Psoas muscle (tissue), 8 donors: ENCODE data around the gene TICRR. TPM values are rescaled to one million over a fixed set of nuclear protein-coding genes. Genes with fewer than 3 reads are reported as not detected.

Source experiments
- ATAC-seq, 4 donors: fragments of 200-7000 bp; cut with Tn5 transposase; one replicate each; pipeline ENCODE4 v1.9.1; 2020; ENCODE audit warnings: moderate library complexity in 3 of 4, mild to moderate bottlenecking in 2 of 4
- DNase-seq, 2 donors: peaks; one replicate each; pipeline ENCODE4 v3.0.0-alpha.2; 2020
- H3K27ac ChIP-seq: fragments of 200-600 bp; one replicate; pipeline ENCODE4 v1.8.0; 2022
- H3K27me3 ChIP-seq, 3 donors: fragments of 200-600 bp in 1 of 3; one replicate each; pipeline versions ENCODE4 v1.6.1 to v1.8.0; 2013 to 2022; ENCODE audit warnings: low read length in 2 of 3, mild to moderate bottlenecking in 2 of 3, moderate library complexity in 1 of 3; ENCODE audit not compliant: insufficient read depth in 3 of 3
- H3K36me3 ChIP-seq, 2 donors: fragments of 200-600 bp in 1 of 2; one replicate each; pipeline versions ENCODE4 v1.6.1 to v1.8.0; 2013 to 2022; ENCODE audit warnings: low read depth in 1 of 2, mild to moderate bottlenecking in 1 of 2, moderate library complexity in 1 of 2; ENCODE audit not compliant: insufficient read depth in 1 of 2
- H3K4me1 ChIP-seq: fragments of 200-600 bp; one replicate; pipeline ENCODE4 v1.8.0; 2022
- H3K4me3 ChIP-seq: fragments of 200-600 bp; one replicate; pipeline ENCODE4 v1.8.0; 2022; ENCODE audit warnings: mild to moderate bottlenecking
- H3K9me3 ChIP-seq: fragments of 200-600 bp; one replicate; pipeline ENCODE4 v1.8.0; 2022
- CTCF ChIP-seq: fragments of 200-600 bp; IDR thresholded peaks from one replicate; pipeline ENCODE4 v1.8.0; 2022; ENCODE audit warnings: antibody characterized with exemption
- WGBS, 3 donors: extraction: QIAGEN DNeasy Blood & Tissue Kit; methylation state at CpG; one replicate each; pipeline versions ENCODE4 v1.1.6 to v1.1.7; 2013; 5-methylcytosine and 5-hydroxymethylcytosine counted together
- intact Hi-C, 2 donors: fragments of 100-400 bp; cut with DNase I; formaldehyde crosslinking; loops; one replicate each; pipeline versions ENCODE4 v1.11.0 to v1.14.2; 2022
- polyA plus RNA-seq, 3 donors: library from polyadenylated mRNA; stranded (reverse); fragments of 200-250 nt; gene quantifications; one replicate each; pipeline ENCODE4 v1.2.3, GENCODE V29; 2013
- total RNA-seq, 4 donors: library from RNA; stranded (reverse); fragmentation: NEBNext Ultra II Directional in 2 of 4; extraction: Animal tissue kit (Norgen Biotek cat#: 25700) in 2 of 4; gene quantifications; one replicate each; pipeline versions ENCODE4 v1.2.1 to v1.2.4, GENCODE V29; 2021 to 2023
- donor health status: healthy with polysubstance abuse.
- donor health status: DM: no; HTN: no; CAD: no; lungs with moderate emphysema.
- donor health status: Bipolar disorder and iron deficiency.
- donor health status: healthy.
- donor health status: DM: yes; HTN: yes; CAD: no.
- donor health status: DM: no; HTN: no; CAD: no.
- donor health status: DM: no; HTN: no; CAD: no.
- donor health status: DM: yes; HTN: yes; CAD: no.

The TICRR gene
- total and polyA plus RNA-seq, 7 donors, result 0.01 to 0.04 (median 0.04) TPM; not detected in 4

DNA sequence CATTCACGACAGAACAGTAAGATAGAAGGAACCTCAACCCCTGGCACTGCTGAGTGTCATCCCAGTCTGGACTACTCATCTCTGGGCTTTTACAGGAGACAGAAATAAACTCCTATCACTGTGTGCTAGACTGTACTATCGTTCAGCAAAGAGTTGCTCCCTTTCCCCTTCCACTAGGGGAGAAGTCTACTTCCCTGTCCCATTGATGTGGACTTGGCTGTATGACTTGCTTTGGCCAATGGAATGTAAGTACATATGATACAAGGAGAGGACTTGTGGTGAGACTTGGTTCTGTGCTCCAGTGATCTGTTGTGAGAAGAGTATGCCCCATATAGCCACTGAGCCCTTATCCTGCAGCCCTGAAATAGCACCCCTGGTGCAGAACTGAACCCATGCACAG, 85.3 kb downstream of the TICRR start:
- Histone ChIP-seq H3K36me3 (no peaks in the 10 kb centered on the region), H3K4me3 (no peak overlapping the region), H3K27ac (no peak overlapping the region), H3K9me3 (no peaks in the 10 kb centered on the region), H3K4me1 (peaks cover 13% of the 10 kb centered on the region), H3K27me3 (peaks cover 0 to 3% (median 0%) of the 10 kb centered on the region in 3 donors)
- intact Hi-C loops, result no loop called here
- ATAC-seq (no peak), DNase-seq (no peak)
- TF ChIP-seq CTCF, result no peak
- WGBS, 3 donors, result 81 to 90% (median 86%) methylated on average over 2 of the region's 2 CpGs

DNA sequence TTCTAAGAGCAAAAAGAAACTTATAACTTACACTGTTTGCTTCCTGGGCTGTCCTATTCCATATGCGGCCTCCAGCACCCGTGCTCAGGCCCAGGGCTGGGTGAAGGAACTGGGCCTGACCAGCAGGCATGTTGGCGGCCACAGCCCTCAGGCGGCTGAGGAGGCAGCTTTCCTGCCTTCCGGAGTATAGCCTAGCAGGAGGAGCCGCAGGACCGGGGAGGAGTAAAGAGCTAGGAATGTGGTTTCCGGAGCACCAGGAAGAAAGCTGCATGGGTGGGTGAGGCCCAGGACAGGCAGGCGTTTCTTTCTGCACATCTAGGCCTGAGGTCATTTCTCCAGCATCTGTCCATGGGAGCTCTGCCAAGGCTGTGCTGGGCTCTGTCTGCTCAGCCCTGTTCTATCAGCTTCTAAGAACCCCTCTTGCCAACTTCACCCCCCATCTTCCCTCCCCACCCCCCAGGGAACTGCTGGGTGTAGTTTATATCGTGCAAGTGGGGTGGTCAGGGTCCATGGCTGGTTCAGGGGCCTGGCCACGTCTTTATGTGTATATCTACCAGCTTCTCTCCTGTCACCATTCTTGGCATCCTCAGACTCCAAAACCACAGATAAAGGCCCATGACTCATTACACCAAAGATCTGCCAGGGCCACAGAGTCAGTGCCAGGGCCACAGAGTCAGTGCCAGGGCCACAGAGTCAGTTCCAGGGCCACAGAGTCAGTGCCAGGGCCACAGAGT, 87.8 kb downstream of the TICRR start:
- DNase-seq (peak; percentile 73 to 77), ATAC-seq (peak; percentile 26 to 80 (median 67))
- Histone ChIP-seq H3K4me1 (peaks cover 13% of the 10 kb centered on the region), H3K4me3 (no peak overlapping the region), H3K9me3 (no peaks in the 10 kb centered on the region), H3K27ac (peak overlapping the region; percentile 57), H3K27me3 (no peaks in the 10 kb centered on the region), H3K36me3 (no peaks in the 10 kb centered on the region)
- WGBS, 3 donors, result 41 to 45% (median 43%) methylated on average over 11 of the region's 11 CpGs
- no peak for TF ChIP-seq CTCF
- intact Hi-C loops, result no loop called here

DNA sequence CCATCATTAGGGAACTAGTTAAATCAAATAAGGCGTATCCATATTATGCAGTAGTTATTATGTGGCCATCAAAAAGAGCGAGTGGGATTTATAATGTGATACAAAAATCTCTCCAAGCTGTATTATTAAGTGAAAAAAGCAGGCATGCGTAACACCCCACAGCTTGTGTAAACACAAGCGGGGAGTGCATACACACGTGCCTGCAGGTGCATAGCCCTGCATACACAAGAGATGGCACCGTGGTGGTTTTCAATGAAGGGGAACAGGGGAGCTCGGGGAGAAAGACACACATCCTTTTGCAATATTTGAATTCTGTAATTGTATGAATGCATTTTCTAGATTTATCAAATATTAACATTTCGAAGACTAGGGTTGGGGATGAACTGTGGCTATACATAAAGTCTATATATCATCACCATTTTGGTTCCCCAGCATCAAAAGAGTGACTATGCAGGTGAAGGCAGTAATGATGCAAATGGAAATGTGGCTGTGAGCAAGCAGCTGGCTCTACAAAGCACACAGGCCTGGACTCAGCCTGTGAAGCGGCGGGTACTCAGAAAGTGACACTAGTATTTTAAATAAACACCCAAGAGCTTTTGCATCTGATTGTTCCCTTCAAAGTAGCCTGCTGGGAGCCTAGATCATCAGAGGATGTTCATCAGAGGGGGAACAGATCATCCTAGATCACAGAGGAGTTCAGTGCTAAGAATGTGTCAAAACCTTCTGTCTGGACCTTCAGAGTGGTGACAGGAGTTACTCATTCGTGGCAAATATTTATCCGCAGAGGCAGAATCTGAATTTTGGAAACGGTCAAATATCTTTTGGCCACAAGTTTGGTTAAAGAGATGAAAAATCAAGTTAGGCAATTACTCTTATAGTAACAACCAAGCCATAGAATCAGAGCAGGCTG, 89.4 kb downstream of the TICRR start:
- peak overlapping the region; percentile 65 for H3K27ac ChIP-seq
- intact Hi-C loops, result no loop called here
- WGBS, 3 donors, result 79 to 85% (median 81%) methylated on average over 13 of the region's 13 CpGs
- H3K9me3 ChIP-seq, result no peaks in the 10 kb centered on the region
- H3K4me1 ChIP-seq, result peaks cover 13% of the 10 kb centered on the region
- TF ChIP-seq CTCF, result no peak
- H3K36me3 ChIP-seq, result no peaks in the 10 kb centered on the region
- DNase-seq (no peak), ATAC-seq (no peak)
- no peaks in the 10 kb centered on the region for H3K27me3 ChIP-seq
- peak overlapping the region; percentile 70 for H3K4me3 ChIP-seq

GRCh38 chr15:89665449-89666181, 90.3 kb downstream of the TICRR start:
- 3 to 12% (median 4%) methylated on average over 36 to 72 of the region's 72 CpGs for WGBS, 3 donors
- Histone ChIP-seq H3K27ac (peak overlapping the region; percentile 65), H3K4me3 (peak overlapping the region; percentile 70), H3K27me3 (no peaks in the 10 kb centered on the region), H3K4me1 (peaks cover 13% of the 10 kb centered on the region), H3K9me3 (no peaks in the 10 kb centered on the region), H3K36me3 (no peaks in the 10 kb centered on the region)
- ATAC-seq, result peak; percentile 56 to 82 (median 64)
- TF ChIP-seq CTCF, result no peak
- intact Hi-C loops, result no loop called here
- peak; percentile 74 to 85 for DNase-seq
